A549 (cell line): ENCODE data around the gene LMO7. TPM values are rescaled to one million over a fixed set of nuclear protein-coding genes. Genes with fewer than 3 reads are reported as not detected.
A peak's percentile ranks its signal among the peaks of the same experiment; 100 is the strongest.

ENCODE experiments used
- ATAC-seq, 2 experiments: fragments of 200-7000 bp in 1 of 2; fragments of >200 bp in 1 of 2; cut with Nextera tagmentation in 1 of 2; cut with Tn5 transposase in 1 of 2; 3 replicates each; pipeline versions ENCODE4 v1.8.0 to v1.9.1; 2018 to 2020; ENCODE audit warnings: mild to moderate bottlenecking in 1 of 2, moderate library complexity in 1 of 2
- CTCF ChIA-PET: fragments of 300-600 bp; sonication (Branson Sonifier 250); formaldehyde crosslinking; extraction: SDS; loops from one replicate; lab custom pipeline; 2021; ENCODE audit warnings: antibody characterized with exemption, inconsistent platforms; lab: Yijun Ruan, JAX
- POLR2A ChIA-PET: fragments of 350-600 bp; formaldehyde crosslinking; extraction: SDS; loops from one replicate; lab custom pipeline; 2021; ENCODE audit warnings: antibody characterized with exemption, inconsistent platforms; lab: Yijun Ruan, JAX
- DNase-seq, 2 experiments: peaks; one replicate each; pipeline versions ENCODE4 v3.0.0 to v3.0.0-alpha.2; 2011 to 2016; ENCODE audit warnings: low read depth in 1 of 2, low spot score in 1 of 2
- FAIRE-seq: peaks from 2 replicates; lab custom pipeline; 2011; peaks lifted over from hg19 to GRCh38; lab: Jason Lieb, UNC
- H3K27ac ChIP-seq, 2 experiments: fragments of >200 bp; sonication (Bioruptor Twin); formaldehyde crosslinking; 3 replicates each; pipeline ENCODE4 v1.5.1; 2016 to 2017
- H3K4me1 ChIP-seq: fragments of >200 bp; sonication (Bioruptor Twin); formaldehyde crosslinking; 3 replicates; pipeline ENCODE4 v1.6.1; 2016
- H3K4me2 ChIP-seq: fragments of >200 bp; sonication (Bioruptor Twin); formaldehyde crosslinking; 3 replicates; pipeline ENCODE4 v1.6.1; 2016
- H3K4me3 ChIP-seq: fragments of >200 bp; sonication (Bioruptor Twin); formaldehyde crosslinking; 3 replicates; pipeline ENCODE4 v1.5.1; 2016
- H3K9me3 ChIP-seq: fragments of >200 bp; sonication (Bioruptor Twin); formaldehyde crosslinking; 3 replicates; pipeline ENCODE4 v1.6.1; 2016
- EHF ChIP-seq: fragments of 250-450 bp; sonication (Bioruptor Pico); IDR thresholded peaks from 2 replicates; pipeline ENCODE4 v1.5.0; 2020; ENCODE audit warnings: mild to moderate bottlenecking
- FOSL2 ChIP-seq, 2 experiments: fragments of 450-650 bp in 1 of 2; fragments of >200 bp in 1 of 2; sonication (Bioruptor Twin) in 1 of 2; formaldehyde crosslinking; IDR thresholded peaks; 2 replicates each; pipeline versions ENCODE4 v1.5.0 to v1.6.1; 2016 to 2020; ENCODE audit warnings: mild to moderate bottlenecking in 1 of 2, moderate library complexity in 1 of 2
- HDAC2 ChIP-seq: fragments of 200-600 bp; sonication (generic); IDR thresholded peaks from 2 replicates; pipeline ENCODE4 v1.6.1; 2016
- HEYL ChIP-seq: fragments of 250-450 bp; sonication (Bioruptor Pico); IDR thresholded peaks from 2 replicates; pipeline ENCODE4 v1.8.0; 2021; ENCODE audit warnings: mild to moderate bottlenecking, moderate library complexity
- MAZ ChIP-seq: fragments of 150-350 bp; IDR thresholded peaks from 2 replicates; pipeline ENCODE4 v1.6.1; 2014; ENCODE audit warnings: antibody characterized with exemption, low read depth, low read length, borderline replicate concordance
- MYC ChIP-seq: IDR thresholded peaks from 2 replicates; pipeline ENCODE4 v1.6.1; 2012; ENCODE audit warnings: mild to moderate bottlenecking, inconsistent platforms, low read length, improper control_type of control experiment, borderline replicate concordance
- NFE2L2 ChIP-seq: fragments of 150-350 bp; conservative IDR thresholded peaks from 2 replicates; pipeline ENCODE4 v1.6.1; 2014; ENCODE audit warnings: low read length
- PBX3 ChIP-seq: IDR thresholded peaks from 2 replicates; pipeline ENCODE4 v1.6.1; 2012
- POLR2AphosphoS2 ChIP-seq: conservative IDR thresholded peaks from 2 replicates; pipeline ENCODE4 v1.6.1; 2012; ENCODE audit warnings: low read length, improper control_type of control experiment, inconsistent platforms
- RAD21 ChIP-seq, 2 experiments: fragments of >200 bp in 1 of 2; sonication (Bioruptor Twin) in 1 of 2; formaldehyde crosslinking in 1 of 2; IDR thresholded peaks in 1 of 2; conservative IDR thresholded peaks in 1 of 2; 2 replicates in 1 of 2; 3 replicates in 1 of 2; pipeline ENCODE4 v1.6.1; 2012 to 2018; ENCODE audit warnings: inconsistent platforms in 1 of 2
- REST ChIP-seq: fragments of 200-600 bp; sonication (generic); IDR thresholded peaks from 2 replicates; pipeline ENCODE4 v1.6.1; 2016; ENCODE audit warnings: antibody characterized with exemption, mild to moderate bottlenecking, moderate library complexity
- RNF2 ChIP-seq: fragments of 200-600 bp; sonication (generic); IDR thresholded peaks from 2 replicates; pipeline ENCODE4 v1.6.1; 2016; ENCODE audit warnings: low read depth, mild to moderate bottlenecking, antibody characterized with exemption, moderate library complexity, borderline replicate concordance
- SMC3 ChIP-seq: fragments of >200 bp; sonication (Bioruptor Twin); formaldehyde crosslinking; IDR thresholded peaks from 3 replicates; pipeline ENCODE4 v1.6.1; 2018; ENCODE audit warnings: inconsistent platforms
- SREBF2 ChIP-seq: fragments of 450-650 bp; IDR thresholded peaks from 2 replicates; pipeline ENCODE4 v1.6.1; 2014; ENCODE audit warnings: mild to moderate bottlenecking, moderate library complexity
- TP53 ChIP-seq: fragments of 250-450 bp; sonication (Bioruptor Pico); IDR thresholded peaks from 2 replicates; pipeline ENCODE4 v1.5.0; 2021; ENCODE audit warnings: mild to moderate bottlenecking, moderate library complexity
- USF2 ChIP-seq: fragments of 450-650 bp; IDR thresholded peaks from 2 replicates; pipeline ENCODE4 v1.6.1; 2014; ENCODE audit warnings: antibody characterized with exemption
- ZC3H11A ChIP-seq: fragments of 450-650 bp; IDR thresholded peaks from 2 replicates; pipeline ENCODE4 v1.6.1; 2014; ENCODE audit warnings: antibody characterized with exemption, mild to moderate bottlenecking
- ZNF302 ChIP-seq: fragments of 250-450 bp; sonication (Bioruptor Pico); IDR thresholded peaks from 2 replicates; pipeline ENCODE4 v1.9.0; 2021; ENCODE audit warnings: inconsistent platforms, mild to moderate bottlenecking, moderate library complexity
- WGBS: methylation state at CpG from one replicate; pipeline ENCODE4 v1.1.6; 2017; ENCODE audit errors: missing lambda C conversion rate; 5-methylcytosine and 5-hydroxymethylcytosine counted together
- polyA plus RNA-seq, 4 experiments: library from polyadenylated mRNA; depleted of rRNA in 3 of 4; stranded (reverse); fragments of >200 nt; fragmentation: RNase III in 1 of 4; extraction: RNeasy Plus Mini Kit Qiagen cat#74134 plus additional on column Dnase treatment in 1 of 4; gene quantifications; 2 replicates in 3 of 4; 3 replicates in 1 of 4; pipeline ENCODE4 v1.2.3, GENCODE V29; 2011 to 2017

LMO7 gene
- polyA plus RNA-seq, 2 of the 4 experiments (the other 2 are of a cell fraction), result 23.4 to 33.2 TPM

- POLR2A ChIA-PET, result no interaction called here
- FAIRE-seq, result no peak
Measured at GRCh38 chr13:75724752-75725517, 88.8 kb downstream of the LMO7 start.

GRCh38 chr13:75725736-75726135, 89.6 kb downstream of the LMO7 start:
- FAIRE-seq (no peak), ATAC-seq (no peak), DNase-seq (no peak)
- no peak for TF ChIP-seq RAD21 (conservative IDR thresholded peaks at IDR 0.05 in 1 of 2, IDR thresholded peaks at IDR 0.05 in 1 of 2)
- no peak for TF ChIP-seq TP53
- TF ChIP-seq FOSL2 (IDR thresholded peaks at IDR 0.05), result no peak
- no peak for TF ChIP-seq FOSL2 (CRISPR knock-in tag; IDR thresholded peaks at IDR 0.05)
- no peak for TF ChIP-seq RNF2
- TF ChIP-seq PBX3, result no peak
- no peak for TF ChIP-seq MYC
- TF ChIP-seq NFE2L2, result no peak
- TF ChIP-seq REST, result no peak
- no peak for TF ChIP-seq HEYL
- TF ChIP-seq ZC3H11A, result no peak
- TF ChIP-seq USF2, result no peak
- Histone ChIP-seq H3K4me2 (peak overlapping the region; percentile 35), H3K27ac (no peak overlapping the region), H3K9me3 (no peaks in the 10 kb centered on the region), H3K4me3 (no peak overlapping the region), H3K4me1 (peaks cover 31% of the 10 kb centered on the region)
- ChIA-PET POLR2A (no interaction called here), CTCF (interaction anchor here (1.4 to 1.5 kb wide), 2 partner anchors 9 to 29 kb away, joined by 3 to 4 read pairs; no protein-coding TSS in a partner anchor)

More at GRCh38 chr13:75724752-75725517, 88.8 kb downstream of the LMO7 start:
- ATAC-seq, result no peak
- CTCF ChIA-PET, result interaction anchor here (1.4 kb wide), 1 partner anchor 8 kb away, joined by 3 read pairs; no protein-coding TSS in a partner anchor
- TF ChIP-seq MAZ (no peak), EHF (no peak), HDAC2 (no peak), SMC3 (no peak), POLR2AphosphoS2 (no peak), ZNF302 (CRISPR knock-in tag) (no peak), SREBF2 (no peak)
- TF ChIP-seq, all 56 proteins: peak for 0
- Histone ChIP-seq H3K4me2 (peak overlapping the region; percentile 35), H3K27ac (peak overlapping the region; percentile 21 to 22; a peak in 1 of 6 replicates), H3K4me1 (peaks cover 31% of the 10 kb centered on the region), H3K4me3 (no peak overlapping the region), H3K9me3 (no peaks in the 10 kb centered on the region)
- 10% methylated on average over 3 of the region's 3 CpGs for WGBS
- DNase-seq, result peak in 1 of 2 experiments; percentile 24
